ENCODE results near the gene EMILIN2. TPM values are rescaled to one million over a fixed set of nuclear protein-coding genes. Genes with fewer than 3 reads are reported as not detected.

The EMILIN2 gene
- total RNA-seq, 4 donors from 2014 or later, result 4.3 to 11.3 (median 7.1) TPM

DNA sequence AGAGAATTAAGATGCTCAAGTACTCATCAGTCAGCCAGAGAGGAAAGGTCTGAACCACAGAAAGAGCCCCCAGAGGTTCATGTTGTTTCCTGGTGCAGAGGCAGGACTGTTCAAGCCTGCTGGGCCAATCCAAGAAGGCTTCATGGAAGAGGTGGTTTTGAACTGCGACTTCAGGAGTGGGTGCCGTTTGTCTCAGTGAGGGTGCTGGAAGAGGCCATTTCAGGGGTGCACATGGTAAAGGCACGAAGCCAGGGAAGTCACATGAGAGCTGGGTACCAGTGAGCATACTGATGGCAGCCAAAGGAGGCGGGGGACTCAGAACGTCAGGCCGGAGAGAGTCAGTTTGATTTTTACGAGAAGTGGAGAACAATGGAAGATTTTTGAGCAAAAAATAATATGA is 55.5 kb downstream of the EMILIN2 start:
- Histone ChIP-seq H3K9me3 (no peaks in the 10 kb centered on the region), H3K4me3 (no peak overlapping the region), H3K36me3 (no peaks in the 10 kb centered on the region), H3K27me3 (peaks cover 15% of the 10 kb centered on the region), H3K27ac (peak overlapping the region; percentile 68), H3K4me1 (peaks cover 47% of the 10 kb centered on the region)
- no peak for TF ChIP-seq POLR2AphosphoS5 (IDR thresholded peaks at IDR 0.05)
- TF ChIP-seq, protein P1, sequence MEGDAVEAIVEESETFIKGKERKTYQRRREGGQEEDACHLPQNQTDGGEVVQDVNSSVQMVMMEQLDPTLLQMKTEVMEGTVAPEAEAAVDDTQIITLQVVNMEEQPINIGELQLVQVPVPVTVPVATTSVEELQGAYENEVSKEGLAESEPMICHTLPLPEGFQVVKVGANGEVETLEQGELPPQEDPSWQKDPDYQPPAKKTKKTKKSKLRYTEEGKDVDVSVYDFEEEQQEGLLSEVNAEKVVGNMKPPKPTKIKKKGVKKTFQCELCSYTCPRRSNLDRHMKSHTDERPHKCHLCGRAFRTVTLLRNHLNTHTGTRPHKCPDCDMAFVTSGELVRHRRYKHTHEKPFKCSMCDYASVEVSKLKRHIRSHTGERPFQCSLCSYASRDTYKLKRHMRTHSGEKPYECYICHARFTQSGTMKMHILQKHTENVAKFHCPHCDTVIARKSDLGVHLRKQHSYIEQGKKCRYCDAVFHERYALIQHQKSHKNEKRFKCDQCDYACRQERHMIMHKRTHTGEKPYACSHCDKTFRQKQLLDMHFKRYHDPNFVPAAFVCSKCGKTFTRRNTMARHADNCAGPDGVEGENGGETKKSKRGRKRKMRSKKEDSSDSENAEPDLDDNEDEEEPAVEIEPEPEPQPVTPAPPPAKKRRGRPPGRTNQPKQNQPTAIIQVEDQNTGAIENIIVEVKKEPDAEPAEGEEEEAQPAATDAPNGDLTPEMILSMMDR (IDR thresholded peaks at IDR 0.05), result no peak
- no peak for TF ChIP-seq EP300 (IDR thresholded peaks at IDR 0.05)
- TF ChIP-seq POLR2A (IDR thresholded peaks at IDR 0.05), result no peak
- DNase-seq (ENCODE audit: low spot score in 2 of 2), result peak; percentile 48 to 49
- 71% methylated on average over 7 of the region's 7 CpGs for WGBS

DNA sequence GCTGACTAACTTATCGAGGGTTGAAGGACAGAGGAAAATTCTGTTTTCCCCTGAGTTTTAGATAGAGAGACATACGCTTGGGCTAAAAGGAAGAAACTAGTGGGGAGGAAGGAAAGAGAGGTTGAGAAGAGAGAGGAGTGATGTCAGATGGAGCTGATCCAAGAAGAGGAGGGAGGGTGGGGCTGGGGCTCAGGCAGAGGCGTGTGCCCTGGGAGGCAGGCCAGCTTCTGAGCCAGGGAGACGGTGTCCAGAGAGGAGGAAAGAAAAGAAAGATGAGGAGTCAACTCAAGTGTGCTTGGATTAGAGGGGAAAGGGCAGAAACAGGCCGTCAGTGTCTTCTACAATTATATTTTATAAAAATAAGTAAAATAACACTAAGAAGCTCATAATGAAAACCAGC is 56.2 kb downstream of the EMILIN2 start:
- Histone ChIP-seq H3K27me3 (peaks cover 15% of the 10 kb centered on the region), H3K27ac (peak overlapping the region; percentile 68), H3K9me3 (no peaks in the 10 kb centered on the region), H3K36me3 (no peaks in the 10 kb centered on the region), H3K4me3 (no peak overlapping the region), H3K4me1 (peaks cover 50% of the 10 kb centered on the region)
- 8% methylated on average over 5 of the region's 5 CpGs for WGBS
- DNase-seq (ENCODE audit: low spot score in 2 of 2), result peak; percentile 77 to 84
- TF ChIP-seq POLR2AphosphoS5 (IDR thresholded peaks at IDR 0.05), result no peak
- TF ChIP-seq, protein P1 (IDR thresholded peaks at IDR 0.05), result no peak
- TF ChIP-seq EP300 (IDR thresholded peaks at IDR 0.05), result no peak
- TF ChIP-seq POLR2A (IDR thresholded peaks at IDR 0.05), result no peak

DNA sequence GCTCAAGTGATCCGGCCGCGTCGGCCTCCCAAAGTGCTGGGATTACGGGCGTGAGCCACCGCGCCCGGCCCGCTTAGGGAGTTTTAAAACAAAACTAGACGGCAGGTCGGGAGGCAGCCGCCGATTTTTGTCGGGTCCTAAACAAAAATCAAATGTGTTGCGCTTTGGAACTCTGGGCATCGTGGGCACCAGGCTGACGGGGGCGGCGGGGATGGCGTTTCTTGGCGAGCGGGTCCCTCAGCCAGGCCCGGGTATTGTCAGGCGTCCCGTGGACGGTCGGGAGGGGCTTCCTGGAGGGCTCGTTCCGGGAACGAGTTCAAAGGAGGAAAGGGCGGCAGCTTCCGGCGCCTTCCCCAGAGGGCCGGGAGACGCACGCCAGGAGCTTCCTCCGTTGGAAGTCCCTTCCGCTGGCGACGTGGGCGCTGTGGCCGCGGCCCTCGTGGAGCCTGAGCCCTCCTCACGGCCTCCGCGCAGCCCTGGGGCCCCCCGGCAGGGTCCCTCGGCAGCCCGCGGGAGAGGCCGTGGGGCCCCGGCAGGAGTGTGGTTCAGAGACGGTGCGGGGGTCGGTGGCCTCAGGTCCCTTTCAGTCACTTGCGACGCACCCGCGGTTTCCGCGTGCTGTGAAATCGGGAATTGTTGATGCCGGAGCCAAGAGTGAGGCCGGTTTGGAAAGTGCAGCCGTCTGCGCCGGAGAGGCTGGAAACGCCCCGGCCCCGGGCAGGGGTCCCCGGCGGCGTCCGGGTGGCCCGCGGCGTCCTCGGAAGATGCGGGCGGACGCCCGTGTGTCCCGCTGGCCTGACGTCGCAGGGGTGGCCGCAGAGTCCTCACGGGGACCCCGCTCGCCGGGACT is 59.3 kb downstream of the EMILIN2 start:
- Histone ChIP-seq H3K9me3 (no peaks in the 10 kb centered on the region), H3K36me3 (no peaks in the 10 kb centered on the region)

DNA sequence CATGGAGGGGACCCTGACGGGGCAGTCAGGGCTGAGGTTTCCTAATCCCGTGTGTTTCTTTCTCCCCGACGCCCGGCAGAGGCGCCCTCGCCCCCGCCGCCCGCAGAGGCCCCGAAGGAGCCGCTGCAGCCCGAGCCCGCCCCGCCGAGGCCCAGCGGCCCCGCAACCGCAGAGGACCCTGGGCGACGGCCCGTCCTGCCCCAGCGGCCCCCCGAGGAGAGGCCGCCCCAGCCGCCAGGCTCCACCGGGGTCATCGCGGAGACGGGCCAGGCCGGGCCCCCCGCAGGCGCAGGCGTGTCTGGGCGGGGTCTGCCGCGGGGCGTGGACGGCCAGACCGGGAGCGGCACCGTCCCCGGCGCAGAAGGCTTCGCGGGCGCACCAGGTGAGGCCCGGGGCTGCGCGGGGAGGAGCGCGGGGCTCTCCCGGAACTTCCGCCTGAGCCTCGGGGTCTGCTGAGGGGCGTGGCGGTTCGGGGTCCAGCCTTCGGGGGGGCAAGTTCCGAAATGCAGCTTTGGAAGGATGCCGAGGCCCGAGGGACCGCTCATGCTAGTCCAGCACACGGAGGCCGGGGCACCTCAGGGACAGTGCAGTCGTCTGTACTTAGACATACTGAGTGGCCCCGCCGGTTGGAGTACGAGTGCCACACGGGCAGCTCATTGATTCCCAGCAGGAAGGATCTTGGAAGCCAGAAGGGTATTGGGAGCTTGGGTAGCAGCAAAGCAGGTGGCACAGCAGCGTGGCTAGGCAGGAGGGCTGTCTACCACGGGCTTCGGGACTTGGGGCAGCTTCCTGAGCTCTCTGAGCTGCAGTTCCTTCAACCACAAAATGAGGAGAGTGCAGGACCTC is 60.1 kb downstream of the EMILIN2 start:
- WGBS, result 12% methylated on average over 17 of the region's 73 CpGs
- peak in 1 of 2 donors; percentile 81 for DNase-seq (ENCODE audit: low spot score in 2 of 2)
- H3K27ac ChIP-seq, result peak overlapping the region; percentile 57
- no peaks in the 10 kb centered on the region for H3K9me3 ChIP-seq
- peak overlapping the region; percentile 71 for H3K4me3 ChIP-seq
- no peaks in the 10 kb centered on the region for H3K36me3 ChIP-seq
- peaks cover 44% of the 10 kb centered on the region for H3K4me1 ChIP-seq
- TF ChIP-seq, protein P1 (IDR thresholded peaks at IDR 0.05), result peak in 1 of 2 donors; percentile 22
- TF ChIP-seq POLR2AphosphoS5 (IDR thresholded peaks at IDR 0.05), result no peak
- H3K27me3 ChIP-seq, result peaks cover 15% of the 10 kb centered on the region

More for the DNA sequence above, 59.3 kb downstream of the EMILIN2 start:
- peaks cover 45% of the 10 kb centered on the region for H3K4me1 ChIP-seq
- peak overlapping the region; percentile 57 for H3K27ac ChIP-seq
- peaks cover 15% of the 10 kb centered on the region for H3K27me3 ChIP-seq
- H3K4me3 ChIP-seq, result peak overlapping the region; percentile 71
- WGBS, result 15% methylated on average over 58 of the region's 92 CpGs
- TF ChIP-seq POLR2A (IDR thresholded peaks at IDR 0.05) (peak in 1 of 2 donors; percentile 42), EP300 (IDR thresholded peaks at IDR 0.05) (no peak), POLR2AphosphoS5 (IDR thresholded peaks at IDR 0.05) (peak in 2 of 3 donors; percentile 44 to 87)
- peak; percentile 86 to 88 for DNase-seq (ENCODE audit: low spot score in 2 of 2)

DNA sequence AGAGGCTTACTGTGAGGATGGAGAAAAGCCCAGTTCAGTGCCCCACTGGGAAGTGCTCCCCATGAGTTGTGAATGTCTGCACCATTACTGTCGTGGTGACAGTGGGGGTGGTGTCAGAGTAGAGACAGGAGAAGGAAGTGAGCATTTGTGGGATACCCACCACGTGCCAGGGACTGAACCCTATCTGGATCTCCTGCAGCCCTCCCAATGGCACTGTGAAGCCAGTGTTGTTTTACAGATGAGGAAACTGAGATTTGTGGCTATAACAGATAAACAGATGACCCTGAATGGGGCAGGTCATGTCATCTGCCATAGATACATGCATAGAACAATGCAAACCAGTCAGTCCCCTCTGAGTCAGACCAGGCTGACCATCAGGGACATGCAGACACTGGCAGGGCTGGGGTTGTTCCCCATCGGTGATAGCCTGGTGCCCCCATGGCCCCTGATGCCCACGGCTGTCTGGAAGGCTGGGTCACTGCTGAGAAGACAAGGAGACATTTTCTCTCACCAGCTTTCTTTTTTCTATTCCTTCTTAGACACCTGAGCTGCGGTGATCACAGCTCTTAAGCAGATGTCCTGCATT is 60.8 kb downstream of the EMILIN2 start:
- H3K27ac ChIP-seq, result no peak overlapping the region
- peak overlapping the region; percentile 71 for H3K4me3 ChIP-seq
- peaks cover 1% of the 10 kb centered on the region for H3K36me3 ChIP-seq
- peaks cover 15% of the 10 kb centered on the region for H3K27me3 ChIP-seq
- no peaks in the 10 kb centered on the region for H3K9me3 ChIP-seq
- DNase-seq (ENCODE audit: low spot score in 2 of 2), result peak in 1 of 2 donors; percentile 53
- H3K4me1 ChIP-seq, result peaks cover 39% of the 10 kb centered on the region
- TF ChIP-seq POLR2A (IDR thresholded peaks at IDR 0.05) (no peak), POLR2AphosphoS5 (IDR thresholded peaks at IDR 0.05) (no peak), EP300 (IDR thresholded peaks at IDR 0.05) (no peak)
- TF ChIP-seq, protein P1 (IDR thresholded peaks at IDR 0.05), result no peak
- 76% methylated on average over 5 of the region's 5 CpGs for WGBS
